Amniotic epithelial cell (primary cell): Measurements from ENCODE around the gene FARSA.
"Not testable (repeated sequence)": the region's sequence is repeated elsewhere in the genome, so short reads cannot be mapped to it uniquely, and the experiment has no call there.

Experiments
- DNase-seq: peaks from one replicate; pipeline ENCODE4 v3.0.0-alpha.2; 2010; ENCODE audit warnings: low read depth

The FARSA gene

DNA sequence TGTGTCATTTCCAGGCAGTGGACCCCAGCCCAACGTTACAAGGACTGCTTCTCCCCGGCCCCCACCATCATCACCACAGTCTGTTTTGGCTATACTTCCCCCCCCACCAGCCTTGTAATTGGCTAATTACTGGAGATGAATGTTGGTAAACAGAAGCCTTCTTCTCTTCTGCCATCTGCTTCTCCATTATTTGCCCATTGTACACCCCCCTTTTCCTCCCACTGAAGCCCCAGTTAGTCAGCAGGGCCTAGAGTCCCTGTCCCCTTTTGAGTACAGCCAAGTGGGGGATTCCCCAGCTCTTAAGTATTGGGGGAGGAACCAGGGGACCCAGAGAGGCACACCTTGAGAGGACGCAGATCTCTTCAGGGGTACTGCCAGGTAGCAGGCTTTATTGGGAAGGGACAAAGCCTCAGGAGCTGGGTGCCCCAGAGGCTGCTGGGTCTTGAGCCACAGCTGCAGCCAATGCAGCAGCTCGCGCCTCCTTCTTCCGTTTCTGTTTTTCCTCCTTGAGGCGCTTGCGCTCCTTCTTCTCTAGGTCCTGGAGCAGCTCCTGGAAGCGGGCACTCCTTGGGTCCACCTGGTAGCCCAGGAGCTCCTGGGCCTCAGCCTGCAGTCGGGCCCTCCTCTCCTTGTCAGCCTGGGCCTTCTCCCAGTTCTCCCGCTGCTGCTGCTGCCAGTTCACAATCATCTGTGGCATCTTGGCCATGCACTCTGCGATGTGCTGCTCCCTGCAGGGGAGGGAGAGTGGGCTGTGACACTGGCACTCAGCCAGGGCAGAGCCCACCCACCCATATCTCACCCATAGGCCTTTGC, 20.5 kb upstream of the FARSA start:
- DNase-seq = no peak

DNA sequence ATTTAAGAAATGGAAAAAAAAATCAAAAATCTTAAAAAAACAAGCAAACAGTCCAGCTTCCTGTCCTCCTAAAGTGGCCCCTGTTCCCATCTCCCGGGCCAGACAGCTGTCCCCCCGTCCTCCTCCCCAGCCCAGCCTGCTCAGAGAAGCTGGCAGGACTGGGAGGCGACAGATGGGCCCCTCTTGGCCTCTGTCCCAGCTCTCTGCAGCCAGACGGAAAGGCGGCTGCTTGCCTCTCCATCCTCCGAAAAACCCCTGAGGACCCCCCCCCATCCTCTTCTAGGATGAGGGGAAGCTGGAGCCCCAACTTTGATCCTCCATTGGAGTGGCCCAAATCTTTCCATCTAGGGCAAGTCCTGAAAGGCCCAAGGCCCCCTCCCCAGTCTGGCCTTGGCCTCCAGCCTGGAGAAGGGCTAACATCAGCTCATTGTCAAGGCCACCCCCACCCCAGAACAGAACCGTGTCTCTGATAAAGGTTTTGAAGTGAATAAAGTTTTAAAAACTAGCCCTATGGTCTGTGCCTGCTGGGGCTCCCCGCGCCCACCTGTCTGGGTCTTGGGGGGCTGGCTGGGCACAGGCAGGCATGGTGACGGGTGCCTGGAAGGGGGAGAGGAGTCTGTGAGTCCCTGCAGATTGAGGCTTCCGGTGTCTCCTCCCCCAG, 19.8 kb upstream of the FARSA start:
- DNase-seq = no peak

DNA sequence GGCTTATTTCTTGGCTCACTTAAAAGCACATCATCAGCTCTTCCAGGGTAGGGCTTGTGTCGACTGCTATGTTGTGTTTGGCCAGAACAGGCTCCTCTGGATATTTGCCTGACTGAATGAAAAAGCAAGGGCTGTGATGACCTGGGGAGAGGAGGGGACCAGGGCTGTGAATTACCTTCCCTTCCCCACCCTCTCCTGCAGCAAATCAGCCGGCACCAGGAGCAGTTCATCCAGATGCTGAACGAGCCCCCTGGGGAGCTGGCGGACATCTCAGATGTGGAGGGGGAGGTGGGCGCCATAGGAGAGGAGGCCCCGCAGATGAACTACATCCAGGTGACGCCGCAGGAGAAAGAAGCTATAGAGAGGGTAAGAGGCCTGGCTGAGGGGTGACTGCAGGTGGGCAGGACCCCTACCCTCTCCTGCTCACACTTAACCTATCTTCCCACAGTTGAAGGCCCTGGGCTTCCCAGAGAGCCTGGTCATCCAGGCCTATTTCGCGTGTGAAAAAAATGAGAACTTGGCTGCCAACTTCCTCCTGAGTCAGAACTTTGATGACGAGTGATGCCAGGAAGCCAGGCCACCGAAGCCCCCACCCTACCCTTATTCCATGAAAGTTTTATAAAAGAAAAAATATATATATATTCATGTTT, 19.1 kb upstream of the FARSA start:
- peak; percentile 55 for DNase-seq

DNA sequence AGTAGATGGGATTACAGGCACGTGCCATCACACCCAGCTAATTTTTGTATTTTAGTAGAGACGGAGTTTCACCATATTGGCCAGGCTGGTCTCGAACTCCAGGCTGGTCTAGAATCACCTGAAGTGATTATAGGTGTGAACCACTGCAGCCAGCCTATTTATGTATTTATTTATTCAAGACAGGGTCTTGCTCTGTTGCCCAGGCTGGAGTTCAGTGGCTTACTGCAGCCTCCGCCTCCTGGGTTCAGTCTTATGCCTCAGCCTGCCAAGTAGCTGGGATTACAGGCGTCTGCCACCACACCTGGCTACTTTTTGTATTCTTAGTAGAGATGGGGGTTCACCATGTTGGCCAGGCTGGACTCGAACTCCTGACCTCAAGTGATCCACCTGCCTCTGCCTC, 18.5 kb upstream of the FARSA start:
- DNase-seq = not testable (repeated sequence)

DNA sequence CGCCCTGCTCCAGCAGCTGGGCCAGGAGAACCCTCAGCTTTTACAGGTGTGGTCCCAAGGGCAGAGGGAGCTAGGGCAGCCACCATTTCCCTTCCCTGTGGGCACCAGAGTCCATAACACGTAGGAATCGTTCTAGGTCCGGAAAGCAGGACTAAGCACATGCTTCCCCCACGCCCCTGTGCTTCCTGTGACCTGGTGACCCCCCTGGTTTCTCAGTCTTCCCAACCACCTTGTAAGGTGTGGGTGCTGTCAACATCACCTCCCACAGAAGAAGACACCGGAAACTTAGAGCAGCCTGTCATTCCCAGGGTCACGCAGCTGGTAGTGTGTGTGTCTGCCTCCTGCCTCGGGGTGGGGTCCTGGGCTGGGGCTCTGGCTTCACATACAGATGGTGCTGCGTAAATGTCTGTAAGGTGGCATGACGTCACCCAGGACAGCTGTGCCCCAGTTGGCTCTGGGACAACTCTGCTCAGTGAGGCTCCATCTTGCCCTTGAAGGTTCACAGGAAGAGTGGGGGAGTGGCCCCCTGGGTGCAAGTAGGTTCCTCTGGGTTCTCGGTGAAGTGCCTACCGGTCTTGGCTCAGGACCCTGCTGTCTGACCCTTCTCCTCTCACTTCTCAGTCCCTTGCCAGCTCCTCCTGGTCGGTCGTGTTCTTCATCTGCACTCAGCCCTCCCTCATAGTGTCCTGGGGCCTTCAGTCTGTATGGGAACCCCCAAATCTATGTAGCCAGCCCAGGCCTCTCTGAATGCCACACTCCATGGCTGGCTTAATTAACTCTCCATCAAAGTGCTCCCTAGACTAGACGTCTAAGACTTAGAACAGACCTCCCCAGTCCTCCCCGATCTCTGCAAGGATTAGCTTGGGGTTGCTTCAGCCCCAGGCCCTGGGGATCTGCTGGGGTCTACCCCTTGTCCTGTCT, 16.1 kb upstream of the FARSA start:
- no peak for DNase-seq

DNA sequence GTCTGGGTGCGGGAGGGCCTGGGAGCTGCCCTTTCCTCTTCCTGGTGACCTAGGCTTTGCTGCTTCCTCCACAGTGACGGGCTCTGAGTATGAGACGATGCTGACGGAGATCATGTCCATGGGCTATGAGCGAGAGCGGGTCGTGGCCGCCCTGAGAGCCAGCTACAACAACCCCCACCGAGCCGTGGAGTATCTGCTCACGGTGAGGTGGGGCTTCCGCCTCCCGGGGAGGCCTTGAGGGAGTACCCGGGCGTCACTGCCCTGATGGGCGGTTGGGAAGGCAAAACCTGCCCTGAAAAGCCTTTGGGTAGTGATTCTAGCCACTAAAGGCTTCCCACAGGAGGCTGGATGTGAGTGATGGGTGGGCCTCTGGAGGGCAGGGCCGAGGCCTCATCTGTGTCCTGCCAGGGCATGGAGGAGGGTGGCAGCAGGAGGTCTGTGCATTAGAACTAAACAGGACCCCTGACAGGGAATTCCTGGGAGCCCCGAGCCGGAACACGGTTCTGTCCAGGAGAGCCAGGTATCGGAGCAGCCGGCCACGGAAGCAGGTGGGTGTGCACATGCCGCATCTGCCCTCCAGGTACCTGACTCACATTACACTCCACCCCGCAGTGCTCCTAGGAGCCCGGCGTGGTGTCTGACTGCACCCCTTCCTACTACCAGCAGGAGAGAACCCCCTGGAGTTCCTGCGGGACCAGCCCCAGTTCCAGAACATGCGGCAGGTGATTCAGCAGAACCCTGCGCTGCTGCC, 15.3 kb upstream of the FARSA start:
- no peak for DNase-seq

DNA sequence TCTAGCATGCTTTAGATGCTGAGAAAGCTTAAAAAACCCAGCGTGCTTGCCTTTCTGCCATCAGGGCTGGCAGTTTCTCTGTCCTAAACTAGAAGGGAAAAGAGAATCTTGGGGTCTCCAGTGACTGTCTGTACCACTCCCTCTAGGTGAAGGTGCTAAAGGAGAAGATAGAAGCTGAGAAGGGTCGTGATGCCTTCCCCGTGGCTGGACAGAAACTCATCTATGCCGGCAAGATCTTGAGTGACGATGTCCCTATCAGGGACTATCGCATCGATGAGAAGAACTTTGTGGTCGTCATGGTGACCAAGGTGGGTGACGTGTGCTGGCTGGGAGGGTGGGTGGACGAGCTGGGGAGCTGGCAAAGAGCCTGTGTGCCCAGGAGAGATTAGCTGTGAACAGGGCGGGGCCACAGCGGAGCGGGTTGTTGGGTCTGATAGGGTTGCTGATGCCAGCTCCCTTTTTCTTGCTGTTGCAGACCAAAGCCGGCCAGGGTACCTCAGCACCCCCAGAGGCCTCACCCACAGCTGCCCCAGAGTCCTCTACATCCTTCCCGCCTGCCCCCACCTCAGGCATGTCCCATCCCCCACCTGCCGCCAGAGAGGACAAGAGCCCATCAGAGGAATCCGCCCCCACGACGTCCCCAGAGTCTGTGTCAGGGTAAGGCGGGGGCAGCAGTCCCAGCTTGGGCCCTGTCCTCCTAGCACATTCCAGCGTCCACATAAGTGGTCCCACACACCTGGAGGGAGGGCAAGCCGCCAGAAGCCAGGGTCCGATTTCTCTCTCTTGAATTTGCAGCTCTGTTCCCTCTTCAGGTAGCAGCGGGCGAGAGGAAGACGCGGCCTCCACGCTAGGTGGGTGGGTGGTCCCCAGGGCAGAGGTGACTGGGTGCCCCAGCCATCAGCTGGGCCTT, 14.4 kb upstream of the FARSA start:
- DNase-seq = no peak

DNA sequence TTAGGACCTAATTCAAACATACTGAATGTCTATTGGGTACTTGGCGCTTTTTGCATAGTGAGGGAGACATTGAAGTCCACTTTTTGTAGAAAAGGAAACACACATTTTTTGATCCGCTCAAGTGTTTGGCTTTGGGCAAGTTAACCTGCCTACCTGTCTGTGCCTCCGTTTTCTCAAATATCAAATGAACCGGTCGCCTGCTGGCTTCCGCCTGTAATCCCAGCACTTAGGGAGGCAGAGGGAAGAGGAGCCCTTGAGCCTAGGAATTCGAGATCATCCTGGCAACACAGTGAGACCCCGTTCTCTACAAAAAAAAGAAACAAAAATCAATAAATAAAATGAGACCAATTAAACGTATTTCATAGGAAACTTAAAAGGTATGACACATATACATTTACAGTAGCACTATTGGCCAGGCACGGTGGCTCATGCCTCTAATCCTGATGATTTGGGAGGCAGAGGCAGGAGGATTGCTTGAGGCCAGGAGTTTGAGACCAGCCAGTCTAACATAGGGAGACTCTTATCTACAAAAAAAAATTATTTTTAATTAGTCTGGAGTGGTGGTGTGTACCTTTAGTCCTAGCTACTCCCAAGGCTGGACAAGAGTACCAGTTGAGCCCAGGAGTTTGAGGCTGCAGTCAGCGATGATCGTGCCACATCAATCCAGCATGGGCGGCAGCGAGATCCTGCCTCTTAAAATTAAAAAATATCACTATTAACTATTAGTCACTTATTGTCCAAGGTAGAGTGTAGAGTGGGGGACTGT, 13.4 kb upstream of the FARSA start:
- DNase-seq = no peak

DNA sequence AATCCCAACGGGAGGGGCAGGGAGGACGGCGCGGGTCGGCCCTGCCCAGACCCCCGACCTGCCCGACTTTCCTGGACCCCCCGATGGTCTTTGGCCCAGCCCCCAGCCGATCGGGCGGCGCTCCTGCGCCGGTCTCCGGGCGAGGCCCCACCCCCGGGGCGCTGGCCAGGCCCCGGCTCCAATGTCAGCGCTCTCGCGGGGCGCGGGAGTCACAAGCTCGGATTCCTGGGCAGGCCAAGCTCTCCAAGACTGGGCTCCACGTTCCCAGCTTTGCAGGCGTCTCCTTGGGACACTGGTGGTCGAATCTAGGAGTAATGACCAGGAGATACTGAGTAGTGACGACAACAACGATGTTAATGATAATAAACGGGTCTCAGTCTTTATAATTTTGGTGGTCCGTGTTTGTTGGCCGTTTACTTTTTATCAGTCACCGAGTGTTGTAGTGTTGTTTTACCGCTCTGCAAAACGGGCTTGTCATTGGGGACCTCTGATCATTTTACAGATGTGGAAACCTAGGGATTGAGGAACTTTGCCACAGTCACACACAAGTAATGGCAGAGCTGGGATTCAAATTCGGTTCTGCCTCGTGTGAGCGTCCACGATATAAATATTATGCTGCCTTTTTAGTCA, 12.7 kb upstream of the FARSA start:
- DNase-seq = peak; percentile 70

DNA sequence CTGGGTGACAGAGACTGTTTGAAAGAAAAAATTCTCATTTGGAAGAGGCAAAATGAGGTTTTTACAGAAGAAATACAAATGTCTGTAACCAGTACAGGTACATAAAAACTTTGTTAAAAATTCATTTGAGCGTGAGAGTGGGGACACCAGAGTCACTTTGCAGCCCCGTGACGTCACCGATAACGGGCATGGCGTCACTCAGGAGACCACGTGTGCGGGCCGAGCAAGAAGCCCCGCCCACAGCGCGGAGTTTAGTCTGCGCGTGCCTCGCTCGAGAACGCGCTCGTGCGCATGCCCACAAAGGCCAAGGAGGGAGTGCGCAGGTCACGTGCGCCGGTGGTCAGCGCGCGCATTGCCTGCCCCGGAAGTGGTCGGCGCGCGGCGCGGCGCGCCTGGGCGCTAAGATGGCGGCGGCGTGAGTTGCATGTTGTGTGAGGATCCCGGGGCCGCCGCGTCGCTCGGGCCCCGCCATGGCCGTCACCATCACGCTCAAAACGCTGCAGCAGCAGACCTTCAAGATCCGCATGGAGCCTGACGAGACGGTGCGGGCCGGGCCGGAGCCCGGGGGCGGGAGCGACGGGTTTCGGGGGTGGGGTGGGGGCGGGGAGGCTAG, 12.1 kb upstream of the FARSA start, which contains the start of gene RAD23A:
Gene RAD23A (plus strand): TSS at position 384 of the 613 bp plus-strand sequence. CDS start 87 bp downstream, at position 471.
- DNase-seq = peak; percentile 95

DNA sequence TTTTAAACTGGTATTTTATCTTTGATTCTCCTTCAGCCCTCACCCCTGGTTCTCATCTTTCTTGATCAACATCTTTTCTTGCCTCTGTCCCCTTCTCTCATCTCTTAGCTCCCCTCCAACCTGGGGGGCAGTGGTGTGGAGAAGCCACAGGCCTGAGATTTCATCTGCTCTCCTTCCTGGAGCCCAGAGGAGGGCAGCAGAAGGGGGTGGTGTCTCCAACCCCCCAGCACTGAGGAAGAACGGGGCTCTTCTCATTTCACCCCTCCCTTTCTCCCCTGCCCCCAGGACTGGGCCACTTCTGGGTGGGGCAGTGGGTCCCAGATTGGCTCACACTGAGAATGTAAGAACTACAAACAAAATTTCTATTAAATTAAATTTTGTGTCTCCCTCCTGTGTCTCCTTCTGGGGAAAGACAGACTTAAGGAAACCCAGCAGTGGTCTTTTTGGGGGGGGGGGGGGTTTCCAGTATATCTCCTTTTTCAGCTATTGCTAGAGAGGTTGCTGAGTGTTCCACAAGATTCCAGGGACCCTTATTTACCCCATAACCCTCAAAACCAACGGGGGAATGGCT, 10.7 kb upstream of the FARSA start:
- no peak for DNase-seq

DNA sequence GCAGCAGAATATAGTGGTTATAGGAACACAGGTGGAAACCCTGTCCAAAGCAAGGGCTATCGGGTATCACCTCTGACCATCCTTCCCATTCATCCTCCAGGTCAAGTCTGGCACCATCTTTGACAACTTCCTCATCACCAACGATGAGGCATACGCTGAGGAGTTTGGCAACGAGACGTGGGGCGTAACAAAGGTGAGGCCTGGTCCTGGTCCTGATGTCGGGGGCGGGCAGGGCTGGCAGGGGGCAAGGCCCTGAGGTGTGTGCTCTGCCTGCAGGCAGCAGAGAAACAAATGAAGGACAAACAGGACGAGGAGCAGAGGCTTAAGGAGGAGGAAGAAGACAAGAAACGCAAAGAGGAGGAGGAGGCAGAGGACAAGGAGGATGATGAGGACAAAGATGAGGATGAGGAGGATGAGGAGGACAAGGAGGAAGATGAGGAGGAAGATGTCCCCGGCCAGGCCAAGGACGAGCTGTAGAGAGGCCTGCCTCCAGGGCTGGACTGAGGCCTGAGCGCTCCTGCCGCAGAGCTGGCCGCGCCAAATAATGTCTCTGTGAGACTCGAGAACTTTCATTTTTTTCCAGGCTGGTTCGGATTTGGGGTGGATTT, 10.0 kb upstream of the FARSA start:
- DNase-seq = no peak

DNA sequence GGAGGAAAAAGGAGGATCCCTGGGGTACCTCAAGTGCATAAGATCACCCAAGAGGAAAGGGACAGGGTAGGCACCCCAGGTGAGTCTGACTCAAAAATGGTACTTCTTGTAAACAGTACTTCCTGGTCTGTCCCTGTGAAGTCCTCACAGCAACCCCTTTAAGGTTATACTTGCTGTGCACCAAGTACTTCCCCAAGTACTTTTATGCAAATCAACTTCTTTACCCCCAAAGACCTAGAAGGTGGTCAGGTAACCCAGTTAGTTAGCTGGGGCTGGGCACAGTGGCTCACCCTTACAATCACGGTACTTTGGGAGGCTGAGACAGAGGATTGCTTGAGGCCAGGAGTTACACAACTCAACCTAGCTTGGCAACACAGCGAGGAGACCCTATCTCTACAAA, 7.4 kb upstream of the FARSA start:
- no peak for DNase-seq

DNA sequence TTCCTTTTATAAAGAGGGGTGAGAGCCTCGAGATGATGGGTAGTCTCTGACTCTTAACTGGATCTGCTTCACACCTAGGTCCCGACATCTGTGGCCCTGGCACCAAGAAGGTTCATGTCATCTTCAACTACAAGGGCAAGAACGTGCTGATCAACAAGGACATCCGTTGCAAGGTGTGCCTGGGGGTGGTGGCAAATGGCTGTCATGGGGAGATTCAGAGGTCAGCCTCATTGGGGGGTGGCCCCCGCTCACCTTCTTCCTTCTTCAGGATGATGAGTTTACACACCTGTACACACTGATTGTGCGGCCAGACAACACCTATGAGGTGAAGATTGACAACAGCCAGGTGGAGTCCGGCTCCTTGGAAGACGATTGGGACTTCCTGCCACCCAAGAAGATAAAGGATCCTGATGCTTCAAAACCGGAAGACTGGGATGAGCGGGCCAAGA, 6.5 kb upstream of the FARSA start:
- DNase-seq = no peak

DNA sequence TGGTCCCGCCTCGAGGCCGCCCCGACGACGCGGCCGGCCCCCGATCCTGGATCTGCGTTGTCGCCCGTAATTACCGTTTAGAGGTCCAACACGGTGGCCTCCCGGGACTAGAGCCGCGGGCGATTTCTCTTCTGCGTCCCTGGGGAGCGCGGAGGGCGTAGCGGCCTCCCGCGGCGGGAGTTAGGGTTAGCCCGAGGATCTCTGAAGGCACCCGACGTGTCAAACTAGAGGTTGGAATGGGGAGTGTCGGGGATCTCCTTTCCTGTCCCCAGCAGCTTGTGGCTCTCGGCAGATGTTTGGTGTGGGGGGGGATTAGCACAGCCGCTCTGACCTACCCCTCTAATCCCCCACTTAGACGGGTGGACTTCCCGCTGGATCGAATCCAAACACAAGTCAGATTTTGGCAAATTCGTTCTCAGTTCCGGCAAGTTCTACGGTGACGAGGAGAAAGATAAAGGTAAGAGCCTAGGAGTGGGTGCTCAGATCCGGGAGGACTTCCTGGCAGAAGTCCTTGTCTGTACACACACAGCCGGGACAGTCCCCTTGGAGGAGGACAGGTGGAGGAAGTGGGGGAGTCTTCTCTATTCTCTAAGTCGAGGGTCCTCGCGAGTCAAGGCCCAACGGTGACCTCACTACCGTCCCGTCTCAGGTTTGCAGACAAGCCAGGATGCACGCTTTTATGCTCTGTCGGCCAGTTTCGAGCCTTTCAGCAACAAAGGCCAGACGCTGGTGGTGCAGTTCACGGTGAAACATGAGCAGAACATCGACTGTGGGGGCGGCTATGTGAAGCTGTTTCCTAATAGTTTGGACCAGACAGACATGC, 5.5 kb upstream of the FARSA start:
- peak; percentile 69 for DNase-seq

DNA sequence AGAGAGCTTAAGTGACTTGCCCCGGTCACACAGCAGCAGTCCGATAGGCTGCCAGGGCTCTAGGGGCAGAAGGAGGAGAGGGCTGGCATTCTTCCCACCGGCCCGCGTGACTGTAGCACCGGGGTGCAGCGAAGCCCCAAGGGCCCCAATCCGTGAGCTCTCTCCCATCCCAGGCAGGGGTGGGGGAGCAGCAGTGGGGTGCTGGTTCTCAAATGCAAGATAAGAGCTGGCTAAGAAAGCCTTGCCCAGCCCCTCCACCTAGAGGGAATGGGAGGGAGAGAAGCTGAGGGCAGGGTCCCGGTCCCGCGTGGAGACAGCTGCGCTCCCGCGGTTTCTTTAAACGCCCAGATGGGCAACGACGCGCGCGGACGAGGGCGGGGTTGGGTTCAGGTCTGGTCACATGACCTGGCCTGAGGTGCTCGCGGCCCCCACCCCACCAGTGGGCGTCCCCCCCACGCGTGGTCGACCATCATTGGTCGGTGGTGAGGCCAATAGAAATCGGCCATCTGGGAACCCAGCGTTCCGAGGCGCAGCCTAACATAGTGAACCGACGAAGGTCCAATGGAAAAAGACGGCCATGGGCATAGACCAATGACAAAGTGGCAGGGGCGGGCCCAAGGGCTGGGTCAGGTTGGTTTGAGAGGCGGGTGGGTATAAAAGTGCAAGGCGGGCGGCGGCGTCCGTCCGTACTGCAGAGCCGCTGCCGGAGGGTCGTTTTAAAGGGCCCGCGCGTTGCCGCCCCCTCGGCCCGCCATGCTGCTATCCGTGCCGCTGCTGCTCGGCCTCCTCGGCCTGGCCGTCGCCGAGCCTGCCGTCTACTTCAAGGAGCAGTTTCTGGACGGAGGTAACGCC, 4.6 kb upstream of the FARSA start, which contains the start of gene CALR:
Gene CALR (plus strand): TSS at position 683 of the 852 bp plus-strand sequence. CDS start 71 bp downstream, at position 754.
- DNase-seq = peak; percentile 99
